H9 (cell line): ENCODE measurements around the gene LRRC8B. TPM values are rescaled to one million over a fixed set of nuclear protein-coding genes. Genes with fewer than 3 reads are reported as not detected.

ENCODE experiments used
- DNase-seq: peaks from one replicate; pipeline ENCODE4 v3.0.0-alpha.2; 2017
- H2AFZ ChIP-seq: one replicate; pipeline ENCODE4 v1.6.1; 2013; ENCODE audit warnings: mild to moderate bottlenecking, low read length, control low read depth, moderate library complexity
- H2AK5ac ChIP-seq: 2 replicates; pipeline ENCODE4 v1.6.1; 2013; ENCODE audit warnings: low read length, control low read depth, mixed read lengths; ENCODE audit not compliant: insufficient read length
- H2BK120ac ChIP-seq: one replicate; pipeline ENCODE4 v1.6.1; 2013; ENCODE audit warnings: low read depth, mild to moderate bottlenecking, low read length, control low read depth, inconsistent platforms; ENCODE audit not compliant: poor library complexity, severe bottlenecking
- H2BK12ac ChIP-seq: 2 replicates; pipeline ENCODE4 v1.6.1; 2013; ENCODE audit warnings: low read length, control low read depth, mixed read lengths, low read depth; ENCODE audit not compliant: insufficient read length
- H2BK15ac ChIP-seq: 2 replicates; pipeline ENCODE4 v1.6.1; 2013; ENCODE audit warnings: low read depth, low read length, control low read depth
- H2BK20ac ChIP-seq: one replicate; pipeline ENCODE4 v1.6.1; 2013; ENCODE audit warnings: low read depth, mild to moderate bottlenecking, low read length, control low read depth, inconsistent platforms; ENCODE audit not compliant: poor library complexity, severe bottlenecking
- H2BK5ac ChIP-seq: 2 replicates; pipeline ENCODE4 v1.6.1; 2013; ENCODE audit warnings: low read length, control low read depth, mixed read lengths; ENCODE audit not compliant: insufficient read length
- H3K14ac ChIP-seq: 2 replicates; pipeline ENCODE4 v1.6.1; 2013; ENCODE audit warnings: low read length, control low read depth; ENCODE audit not compliant: insufficient read depth
- H3K18ac ChIP-seq: 2 replicates; pipeline ENCODE4 v1.6.1; 2013; ENCODE audit warnings: low read depth, mild to moderate bottlenecking, mixed read lengths, low read length, control low read depth; ENCODE audit not compliant: insufficient read length
- H3K23ac ChIP-seq: 2 replicates; pipeline ENCODE4 v1.6.1; 2013; ENCODE audit warnings: low read length, control low read depth, mixed read lengths, low read depth; ENCODE audit not compliant: insufficient read length
- H3K23me2 ChIP-seq: 2 replicates; pipeline ENCODE4 v1.6.1; 2013; ENCODE audit warnings: low read depth, mild to moderate bottlenecking, mixed read lengths, low read length, control low read depth; ENCODE audit not compliant: insufficient read length, poor library complexity, severe bottlenecking
- H3K27ac ChIP-seq: 2 replicates; pipeline ENCODE4 v1.5.1; 2013; ENCODE audit warnings: low read length, control low read depth, mixed read lengths, low read depth; ENCODE audit not compliant: insufficient read length
- H3K27me3 ChIP-seq: 2 replicates; pipeline ENCODE4 v1.6.1; 2013; ENCODE audit warnings: low read length, control low read depth, inconsistent platforms; ENCODE audit not compliant: insufficient read depth
- H3K4ac ChIP-seq: 2 replicates; pipeline ENCODE4 v1.6.1; 2013; ENCODE audit warnings: low read depth, mild to moderate bottlenecking, control low read depth, inconsistent platforms, low read length, moderate library complexity
- H3K4me1 ChIP-seq: 2 replicates; pipeline ENCODE4 v1.6.1; 2013; ENCODE audit warnings: low read length, control low read depth, inconsistent platforms; ENCODE audit not compliant: insufficient read depth
- H3K4me2 ChIP-seq: 2 replicates; pipeline ENCODE4 v1.6.1; 2013; ENCODE audit warnings: low read length, control low read depth, mixed read lengths; ENCODE audit not compliant: insufficient read length, insufficient read depth
- H3K56ac ChIP-seq: 2 replicates; pipeline ENCODE4 v1.6.1; 2013; ENCODE audit warnings: low read depth, mild to moderate bottlenecking, mixed read lengths, low read length, control low read depth; ENCODE audit not compliant: insufficient read length
- H3K79me1 ChIP-seq: 2 replicates; pipeline ENCODE4 v1.6.1; 2013; ENCODE audit warnings: low read depth, mild to moderate bottlenecking, moderate library complexity, low read length, control low read depth, inconsistent platforms; ENCODE audit not compliant: insufficient read depth, poor library complexity, severe bottlenecking
- H3K79me2 ChIP-seq: 2 replicates; pipeline ENCODE4 v1.6.1; 2013; ENCODE audit warnings: low read length, control low read depth, inconsistent platforms; ENCODE audit not compliant: insufficient read depth
- H3K9ac ChIP-seq: 2 replicates; pipeline ENCODE4 v1.6.1; 2013; ENCODE audit warnings: low read length, control low read depth, mixed read lengths; ENCODE audit not compliant: insufficient read length; ENCODE audit errors: extremely low read depth
- H3K9me3 ChIP-seq: one replicate; pipeline ENCODE4 v1.6.1; 2013; ENCODE audit warnings: low read depth, low read length, inconsistent platforms; ENCODE audit not compliant: control insufficient read depth
- H3T11ph ChIP-seq: one replicate; pipeline ENCODE4 v1.6.1; 2013; ENCODE audit warnings: mild to moderate bottlenecking, low read length, control low read depth, inconsistent platforms
- H4K20me1 ChIP-seq: one replicate; pipeline ENCODE4 v1.6.1; 2013; ENCODE audit not compliant: control insufficient read depth, insufficient read length, insufficient read depth
- H4K5ac ChIP-seq: 2 replicates; pipeline ENCODE4 v1.6.1; 2013; ENCODE audit warnings: low read depth, mild to moderate bottlenecking, mixed read lengths, low read length, control low read depth; ENCODE audit not compliant: insufficient read length
- H4K8ac ChIP-seq: replicated peaks from 2 replicates; pipeline ENCODE4 v1.6.1; 2013; ENCODE audit warnings: low read length, control low read depth, mixed read lengths, low read depth; ENCODE audit not compliant: insufficient read length
- H4K91ac ChIP-seq: 2 replicates; pipeline ENCODE4 v1.6.1; 2013; ENCODE audit warnings: low read depth, mild to moderate bottlenecking, moderate library complexity, mixed read lengths, low read length, control low read depth; ENCODE audit not compliant: insufficient read length
- H3K27ac Mint-ChIP-seq, 3 experiments: 2 replicates in 2 of 3; 3 replicates in 1 of 3; pipeline ENCODE4 v1.8.0; 2020 to 2021; ENCODE audit warnings: mixed read lengths in 3 of 3, mild to moderate bottlenecking in 1 of 3, moderate library complexity in 1 of 3
- H3K27me3 Mint-ChIP-seq: 2 replicates; pipeline ENCODE4 v1.8.0; 2021; ENCODE audit warnings: low read depth, mild to moderate bottlenecking, moderate library complexity, mixed read lengths
- H3K36me3 Mint-ChIP-seq, 3 experiments: 2 replicates in 2 of 3; 3 replicates in 1 of 3; pipeline ENCODE4 v1.8.0; 2020 to 2021; ENCODE audit warnings: low read depth in 3 of 3, mixed read lengths in 3 of 3; ENCODE audit not compliant: insufficient read depth in 1 of 3
- H3K4me1 Mint-ChIP-seq, 2 experiments: 2 replicates each; pipeline ENCODE4 v1.8.0; 2020; ENCODE audit warnings: mixed read lengths in 2 of 2
- H3K4me3 Mint-ChIP-seq, 2 experiments: 2 replicates in 1 of 2; 3 replicates in 1 of 2; pipeline ENCODE4 v1.8.0; 2020 to 2021; ENCODE audit warnings: mild to moderate bottlenecking in 2 of 2, mixed read lengths in 2 of 2, moderate library complexity in 1 of 2
- H3K9me3 Mint-ChIP-seq, 2 experiments: 2 replicates in 1 of 2; 3 replicates in 1 of 2; pipeline ENCODE4 v1.8.0; 2020; ENCODE audit warnings: mild to moderate bottlenecking in 2 of 2, mixed read lengths in 2 of 2, moderate library complexity in 1 of 2
- WGBS: extraction: QIAGEN DNeasy Blood & Tissue Kit; methylation state at CpG from one replicate; pipeline ENCODE4 v1.1.7; 2013; ENCODE audit warnings: missing lambda C conversion rate, low lambda C conversion rate, mixed read lengths; ENCODE audit not compliant: insufficient read length; ENCODE audit errors: extremely low coverage; 5-methylcytosine and 5-hydroxymethylcytosine counted together
- total RNA-seq: library from RNA; stranded (reverse); gene quantifications from 2 replicates; pipeline ENCODE4 v1.2.1, GENCODE V29; 2021
- TF ChIP-seq, protein P1 (sequence below): fragments of 200-600 bp; sonication (generic); conservative IDR thresholded peaks from 3 replicates; pipeline ENCODE4 v1.8.0; 2021; ENCODE audit warnings: antibody characterized with exemption, mild to moderate bottlenecking

LRRC8B gene
- total RNA-seq, 1 experiment from 2014 or later: 33.2 TPM

DNA sequence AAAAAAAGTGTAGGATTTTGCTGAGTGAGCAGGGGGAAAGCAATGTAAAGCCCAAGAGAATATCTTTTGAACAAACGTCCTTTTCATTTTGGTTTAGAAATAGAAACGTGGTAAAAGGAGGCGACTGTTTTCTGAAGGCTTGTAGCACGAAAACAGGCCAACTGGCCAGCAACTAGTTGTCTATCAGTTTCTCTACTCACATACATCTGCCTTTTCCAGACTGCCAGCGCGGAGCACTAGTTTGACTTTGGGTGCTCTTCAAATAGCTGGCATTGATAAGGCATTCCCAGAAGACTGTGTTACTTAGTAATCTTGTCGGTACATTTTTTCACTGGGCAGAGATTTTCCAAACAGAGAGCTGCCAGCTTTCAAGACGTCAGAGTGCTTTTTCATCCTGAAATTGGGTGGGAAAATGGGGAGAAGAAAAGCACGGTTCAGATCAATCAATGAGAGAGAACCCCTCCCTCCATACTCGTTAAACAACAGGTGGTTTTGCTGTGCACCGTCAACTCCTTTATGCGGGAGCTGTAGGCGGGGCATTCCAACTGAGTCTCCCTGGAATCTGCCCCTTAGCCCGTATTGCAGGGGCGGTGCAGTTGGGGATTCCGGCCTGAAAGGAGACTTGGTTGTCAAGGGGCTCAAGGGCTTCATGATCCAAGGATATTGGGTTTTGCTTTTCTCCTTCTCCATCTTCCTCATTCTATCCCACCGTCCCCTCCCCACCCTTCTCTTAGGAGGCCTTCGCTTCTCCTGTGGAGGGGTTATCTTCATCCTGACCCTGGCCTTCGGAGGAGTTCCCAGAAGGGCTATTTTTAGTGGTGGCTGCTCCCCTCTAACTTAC lies 107.4 kb downstream of the LRRC8B start:
- Histone ChIP-seq H3T11ph (no peak overlapping the region), H3K4me1 (no peaks in the 10 kb centered on the region), H3K4me2 (peak overlapping the region; percentile 82), H2BK12ac (no peak overlapping the region), H3K14ac (no peak overlapping the region), H4K8ac (no peak overlapping the region), H3K18ac (no peak overlapping the region), H3K27ac (no peak overlapping the region), H3K79me2 (no peaks in the 10 kb centered on the region), H3K9ac (no peak overlapping the region), H2BK15ac (no peak overlapping the region), H3K56ac (no peak overlapping the region), H4K5ac (no peak overlapping the region), H3K23me2 (peaks cover 22% of the 10 kb centered on the region), H2BK20ac (no peak overlapping the region), H3K27me3 (peaks cover 5% of the 10 kb centered on the region; the same call in 1 of the 2 replicates), H2AFZ (no peak overlapping the region), H4K91ac (no peak overlapping the region), H4K20me1 (no peaks in the 10 kb centered on the region), H2BK5ac (no peak overlapping the region), H3K79me1 (no peaks in the 10 kb centered on the region), H3K4ac (no peak overlapping the region), H3K23ac (no peak overlapping the region), H2BK120ac (no peak overlapping the region), H3K9me3 (no peaks in the 10 kb centered on the region), H2AK5ac (no peak overlapping the region)
- DNase-seq: peak; percentile 55
- H3K4me1 Mint-ChIP-seq: peaks cover 20 to 24% of the 10 kb centered on the region in 2 experiments
- H3K36me3 Mint-ChIP-seq: no peaks in the 10 kb centered on the region
- peaks cover 41% of the 10 kb centered on the region for H3K27me3 Mint-ChIP-seq
- no peaks in the 10 kb centered on the region for H3K9me3 Mint-ChIP-seq
- no CpG with 5 or more reads among the region's 19 CpGs for WGBS
- peak overlapping the region in 1 of 3 experiments; percentile 70; a peak in 2 of 7 replicates for H3K27ac Mint-ChIP-seq
- TF ChIP-seq, protein P1, sequence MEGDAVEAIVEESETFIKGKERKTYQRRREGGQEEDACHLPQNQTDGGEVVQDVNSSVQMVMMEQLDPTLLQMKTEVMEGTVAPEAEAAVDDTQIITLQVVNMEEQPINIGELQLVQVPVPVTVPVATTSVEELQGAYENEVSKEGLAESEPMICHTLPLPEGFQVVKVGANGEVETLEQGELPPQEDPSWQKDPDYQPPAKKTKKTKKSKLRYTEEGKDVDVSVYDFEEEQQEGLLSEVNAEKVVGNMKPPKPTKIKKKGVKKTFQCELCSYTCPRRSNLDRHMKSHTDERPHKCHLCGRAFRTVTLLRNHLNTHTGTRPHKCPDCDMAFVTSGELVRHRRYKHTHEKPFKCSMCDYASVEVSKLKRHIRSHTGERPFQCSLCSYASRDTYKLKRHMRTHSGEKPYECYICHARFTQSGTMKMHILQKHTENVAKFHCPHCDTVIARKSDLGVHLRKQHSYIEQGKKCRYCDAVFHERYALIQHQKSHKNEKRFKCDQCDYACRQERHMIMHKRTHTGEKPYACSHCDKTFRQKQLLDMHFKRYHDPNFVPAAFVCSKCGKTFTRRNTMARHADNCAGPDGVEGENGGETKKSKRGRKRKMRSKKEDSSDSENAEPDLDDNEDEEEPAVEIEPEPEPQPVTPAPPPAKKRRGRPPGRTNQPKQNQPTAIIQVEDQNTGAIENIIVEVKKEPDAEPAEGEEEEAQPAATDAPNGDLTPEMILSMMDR: no peak
- H3K4me3 Mint-ChIP-seq: peak overlapping the region; percentile 83 to 93
